ENCODE measurements around the gene TCP11. TPM values are rescaled to one million over a fixed set of nuclear protein-coding genes. Genes with fewer than 3 reads are reported as not detected.

The TCP11 gene
- total RNA-seq, 1 experiment from 2014 or later = not detected

- Mint-ChIP-seq H3K27ac (no peak overlapping the region), H3K9me3 (no peaks in the 10 kb centered on the region), H3K36me3 (ENCODE audit: insufficient read depth in 1 of 3, low read depth in 3 of 3) (no peaks in the 10 kb centered on the region), H3K4me1 (peaks cover 3 to 9% of the 10 kb centered on the region in 2 experiments), H3K27me3 (ENCODE audit: low read depth) (peaks cover under 1% of the 10 kb centered on the region; the same call in 1 of the 2 replicates), H3K4me3 (no peak overlapping the region)
- no peak overlapping the region for H2BK120ac ChIP-seq (ENCODE audit: low read depth, low read length, poor library complexity, severe bottlenecking)
- H3K27me3 ChIP-seq (ENCODE audit: insufficient read depth, low read length) = no peaks in the 10 kb centered on the region
- WGBS (ENCODE audit: extremely low coverage, insufficient read length, low lambda C conversion rate) = no CpG with 5 or more reads among the region's 17 CpGs
- no peak overlapping the region for H3K9ac ChIP-seq (ENCODE audit: extremely low read depth, insufficient read length, low read length)
- no peak overlapping the region for H2BK5ac ChIP-seq (ENCODE audit: insufficient read length, low read length)
- no peak overlapping the region for H2AFZ ChIP-seq (ENCODE audit: low read length)
- no peak overlapping the region for H4K5ac ChIP-seq (ENCODE audit: insufficient read length, low read depth, low read length)
- no peak overlapping the region for H3K4ac ChIP-seq (ENCODE audit: low read depth, low read length)
- no peak overlapping the region for H3K56ac ChIP-seq (ENCODE audit: insufficient read length, low read depth, low read length)
- no peak overlapping the region for H3K27ac ChIP-seq (ENCODE audit: insufficient read length, low read depth, low read length)
- H2BK12ac ChIP-seq (ENCODE audit: insufficient read length, low read depth, low read length) = no peak overlapping the region
- H3K4me1 ChIP-seq (ENCODE audit: insufficient read depth, low read length) = no peaks in the 10 kb centered on the region
- no peak overlapping the region for H3T11ph ChIP-seq (ENCODE audit: low read length)
- H3K23me2 ChIP-seq (ENCODE audit: insufficient read length, low read depth, low read length, poor library complexity, severe bottlenecking) = no peaks in the 10 kb centered on the region
- DNase-seq = peak; percentile 45
- H2AK5ac ChIP-seq (ENCODE audit: insufficient read length, low read length) = no peak overlapping the region
- H3K4me2 ChIP-seq (ENCODE audit: insufficient read depth, insufficient read length, low read length) = no peak overlapping the region
- peak; percentile 94 for TF ChIP-seq CTCF (conservative IDR thresholded peaks at IDR 0.05)
- H3K18ac ChIP-seq (ENCODE audit: insufficient read length, low read depth, low read length) = no peak overlapping the region
- no peaks in the 10 kb centered on the region for H3K79me1 ChIP-seq (ENCODE audit: insufficient read depth, low read depth, low read length, poor library complexity, severe bottlenecking)
- H3K23ac ChIP-seq (ENCODE audit: insufficient read length, low read depth, low read length) = no peak overlapping the region
- H2BK20ac ChIP-seq (ENCODE audit: low read depth, low read length, poor library complexity, severe bottlenecking) = no peak overlapping the region
- no peak overlapping the region for H3K14ac ChIP-seq (ENCODE audit: insufficient read depth, low read length)
- no peak overlapping the region for H4K91ac ChIP-seq (ENCODE audit: insufficient read length, low read depth, low read length)
- H4K20me1 ChIP-seq (ENCODE audit: control insufficient read depth, insufficient read depth, insufficient read length) = no peaks in the 10 kb centered on the region
- H3K9me3 ChIP-seq (ENCODE audit: control insufficient read depth, low read depth, low read length) = no peaks in the 10 kb centered on the region
- H4K8ac ChIP-seq (replicated peaks; ENCODE audit: insufficient read length, low read depth, low read length) = no peak overlapping the region
- H2BK15ac ChIP-seq (ENCODE audit: low read depth, low read length) = no peak overlapping the region
- H3K79me2 ChIP-seq (ENCODE audit: insufficient read depth, low read length) = no peaks in the 10 kb centered on the region
These were observed 1.1 kb downstream of the TCP11 start for GRCh38 chr6:35139924-35140638.
